ENCODE results near the gene RSPH10B2.
"Not testable (repeated sequence)": the region's sequence is repeated elsewhere in the genome, so short reads cannot be mapped to it uniquely, and the experiment has no call there.

DNA sequence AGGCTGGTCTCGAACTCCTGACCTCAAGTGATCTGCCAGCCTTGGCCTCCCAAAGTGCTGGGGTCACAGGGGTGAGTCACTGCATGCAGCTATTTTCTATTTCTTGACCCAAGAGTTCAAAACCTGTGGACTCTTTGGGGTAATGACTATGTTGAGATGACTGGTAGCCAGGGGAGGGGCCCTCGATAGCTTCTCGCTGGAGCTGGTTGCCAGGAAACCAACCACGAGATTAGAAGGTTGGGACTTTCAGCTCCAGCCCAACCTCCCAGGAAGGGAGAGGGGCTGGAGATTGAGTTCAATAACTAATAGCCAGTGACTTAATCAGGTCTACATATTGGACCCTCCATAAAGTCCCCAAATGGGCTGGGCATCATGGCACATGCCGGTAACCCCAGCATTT, 43.3 kb downstream of the RSPH10B2 start:
- TF ChIP-seq, protein P1, sequence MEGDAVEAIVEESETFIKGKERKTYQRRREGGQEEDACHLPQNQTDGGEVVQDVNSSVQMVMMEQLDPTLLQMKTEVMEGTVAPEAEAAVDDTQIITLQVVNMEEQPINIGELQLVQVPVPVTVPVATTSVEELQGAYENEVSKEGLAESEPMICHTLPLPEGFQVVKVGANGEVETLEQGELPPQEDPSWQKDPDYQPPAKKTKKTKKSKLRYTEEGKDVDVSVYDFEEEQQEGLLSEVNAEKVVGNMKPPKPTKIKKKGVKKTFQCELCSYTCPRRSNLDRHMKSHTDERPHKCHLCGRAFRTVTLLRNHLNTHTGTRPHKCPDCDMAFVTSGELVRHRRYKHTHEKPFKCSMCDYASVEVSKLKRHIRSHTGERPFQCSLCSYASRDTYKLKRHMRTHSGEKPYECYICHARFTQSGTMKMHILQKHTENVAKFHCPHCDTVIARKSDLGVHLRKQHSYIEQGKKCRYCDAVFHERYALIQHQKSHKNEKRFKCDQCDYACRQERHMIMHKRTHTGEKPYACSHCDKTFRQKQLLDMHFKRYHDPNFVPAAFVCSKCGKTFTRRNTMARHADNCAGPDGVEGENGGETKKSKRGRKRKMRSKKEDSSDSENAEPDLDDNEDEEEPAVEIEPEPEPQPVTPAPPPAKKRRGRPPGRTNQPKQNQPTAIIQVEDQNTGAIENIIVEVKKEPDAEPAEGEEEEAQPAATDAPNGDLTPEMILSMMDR (IDR thresholded peaks at IDR 0.05; ENCODE audit: low read length): not testable (repeated sequence)
- TF ChIP-seq EZH2 (IDR thresholded peaks at IDR 0.05; ENCODE audit: borderline replicate concordance, low read length): not testable (repeated sequence)

All from OCI-LY1 (cell line).